HG02973 (cell line): ENCODE results near the gene LRRC38.
"Not testable (repeated sequence)": the region's sequence is repeated elsewhere in the genome, so short reads cannot be mapped to it uniquely, and the experiment has no call there.

ENCODE experiments used
- ATAC-seq: cut with Tn5 transposase; IDR thresholded peaks from one replicate; pipeline ENCODE4 v1.9.1; 2021; ENCODE audit warnings: moderate library complexity; ENCODE audit not compliant: unreplicated experiment

Gene LRRC38

GRCh38 chr1:13513895-13514546 lies at the start of gene LRRC38:
TSS of gene LRRC38 (minus strand) at chr1:13514003. CDS start at chr1:13513593, 410 bp downstream.
- ATAC-seq, result no peak

GRCh38 chr1:13562981-13563380 lies 49.2 kb upstream of the LRRC38 start:
- ATAC-seq, result not testable (repeated sequence)

- ATAC-seq, result no peak
Observed at GRCh38 chr1:13560541-13560940, 46.7 kb upstream of the LRRC38 start.

- no peak for ATAC-seq
Observed at GRCh38 chr1:13556224-13556764, 42.5 kb upstream of the LRRC38 start.

GRCh38 chr1:13554798-13555197 lies 41.0 kb upstream of the LRRC38 start:
- no peak for ATAC-seq

- no peak for ATAC-seq
Observed at GRCh38 chr1:13550663-13551062, 36.9 kb upstream of the LRRC38 start.

GRCh38 chr1:13549521-13549920 lies 35.7 kb upstream of the LRRC38 start:
- ATAC-seq, result no peak

GRCh38 chr1:13549021-13549420 lies 35.2 kb upstream of the LRRC38 start:
- no peak for ATAC-seq

- no peak for ATAC-seq
Observed at GRCh38 chr1:13548281-13548680, 34.5 kb upstream of the LRRC38 start.

- no peak for ATAC-seq
Observed at GRCh38 chr1:13546791-13547190, 33.0 kb upstream of the LRRC38 start.

GRCh38 chr1:13544221-13544556 lies 30.4 kb upstream of the LRRC38 start:
- ATAC-seq, result no peak

GRCh38 chr1:13543451-13544220 lies 29.8 kb upstream of the LRRC38 start:
- no peak for ATAC-seq

- no peak for ATAC-seq
Observed at GRCh38 chr1:13541435-13542215, 27.8 kb upstream of the LRRC38 start.

GRCh38 chr1:13540866-13541265 lies 27.1 kb upstream of the LRRC38 start:
- ATAC-seq, result no peak

GRCh38 chr1:13539683-13540082 lies 25.9 kb upstream of the LRRC38 start:
- no peak for ATAC-seq

- no peak for ATAC-seq
Observed at GRCh38 chr1:13538832-13539231, 25.0 kb upstream of the LRRC38 start.

GRCh38 chr1:13536571-13536970 lies 22.8 kb upstream of the LRRC38 start:
- ATAC-seq, result no peak

GRCh38 chr1:13535227-13535626 lies 21.4 kb upstream of the LRRC38 start:
- no peak for ATAC-seq

GRCh38 chr1:13528320-13528719 lies 14.5 kb upstream of the LRRC38 start:
- no peak for ATAC-seq

- ATAC-seq, result no peak
Observed at GRCh38 chr1:13523780-13524477, 10.1 kb upstream of the LRRC38 start.

GRCh38 chr1:13520985-13521384 lies 7.2 kb upstream of the LRRC38 start:
- no peak for ATAC-seq
